Suppressor macrophage (primary cell): ENCODE results near the gene SPOP.
"Not testable (repeated sequence)": the region's sequence is repeated elsewhere in the genome, so short reads cannot be mapped to it uniquely, and the experiment has no call there.

Experiments
- DNase-seq, 4 experiments: peaks; one replicate each; pipeline ENCODE4 v3.0.0-alpha.2; 2020 to 2022
- total RNA-seq, 17 experiments: gene quantifications; one replicate each; lab custom pipeline; 2026; ENCODE audit warnings: mixed read lengths in 6 of 17, inconsistent platforms in 3 of 17; lab: John Stamatoyannopoulos, UW

Gene SPOP
- 20.2 to 43.2 (median 31.6) reads per million in 17 experiments for total RNA-seq

- DNase-seq: peak; percentile 99 to 100 (median 99)
Observed at GRCh38 chr17:49677933-49678847, at the start of gene SPOP. Gene SPOP, minus strand, starts transcription at chr17:49678097. Its CDS starts 55,287 bp downstream, at chr17:49622810.

DNA sequence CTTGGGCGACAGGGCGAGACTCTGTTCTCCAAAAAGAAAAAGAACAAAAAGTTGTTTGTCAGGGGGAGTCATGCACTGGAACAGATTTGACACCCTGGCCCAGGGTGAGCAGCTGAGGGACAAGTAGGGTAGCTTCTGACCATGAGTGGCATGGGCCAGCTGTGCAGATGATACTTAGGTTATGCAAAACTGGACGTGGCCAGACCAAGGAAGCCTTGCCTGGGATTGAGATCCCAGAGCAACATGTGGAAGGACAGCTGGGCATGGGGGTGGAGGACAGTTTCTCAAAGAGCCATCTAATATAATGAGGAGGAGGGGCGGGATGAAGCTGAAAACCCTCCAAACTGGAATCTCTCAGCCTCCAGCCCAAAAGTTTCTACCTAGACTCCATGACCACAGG lies 49.5 kb upstream of the SPOP start:
- no peak for DNase-seq

GRCh38 chr17:49725452-49726130 lies 47.7 kb upstream of the SPOP start:
- no peak for DNase-seq

DNA sequence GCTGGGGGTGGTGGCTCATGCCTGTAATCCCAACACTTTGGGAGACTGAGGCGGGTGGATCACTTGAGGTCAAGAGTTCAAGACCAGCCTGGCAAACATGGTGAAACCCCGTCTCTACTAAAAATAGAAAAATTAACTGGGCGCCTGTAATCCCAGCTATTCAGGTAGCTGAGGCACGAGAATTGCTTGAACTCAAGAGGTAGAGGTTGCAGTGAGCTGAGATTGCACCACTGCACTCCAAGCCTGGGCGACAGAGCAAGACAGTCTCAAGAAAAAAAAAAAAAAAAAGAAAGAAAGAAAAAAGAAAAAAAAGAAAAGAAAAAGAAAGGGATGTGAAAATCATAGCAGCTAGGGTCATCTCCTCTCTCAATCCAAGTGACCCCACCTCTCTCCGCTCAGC lies 46.7 kb upstream of the SPOP start:
- DNase-seq: not testable (repeated sequence)

DNA sequence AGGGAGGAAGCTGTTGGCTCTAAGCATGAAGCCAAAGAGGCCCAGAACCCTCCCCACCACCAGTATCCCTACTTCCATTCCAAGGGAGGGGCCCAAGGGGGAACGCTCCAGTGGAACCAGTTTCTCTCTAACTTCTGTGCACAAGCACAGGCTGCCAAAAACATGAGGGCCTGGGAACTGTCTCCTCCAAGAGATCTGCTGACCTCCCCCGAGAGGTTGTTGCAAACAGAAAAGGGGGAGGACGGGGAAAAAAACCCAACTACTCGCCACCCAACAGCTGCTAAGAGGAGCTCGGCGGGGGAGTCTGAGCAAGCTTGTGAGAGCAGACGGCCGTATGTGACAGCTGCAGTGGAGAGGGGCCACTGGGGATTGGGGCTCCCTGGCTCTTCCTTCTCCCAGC lies 45.5 kb upstream of the SPOP start:
- no peak for DNase-seq

- DNase-seq: no peak
Observed at GRCh38 chr17:49722066-49722465, 44.2 kb upstream of the SPOP start.

- no peak for DNase-seq
Observed at GRCh38 chr17:49717371-49717861, 39.5 kb upstream of the SPOP start.

DNA sequence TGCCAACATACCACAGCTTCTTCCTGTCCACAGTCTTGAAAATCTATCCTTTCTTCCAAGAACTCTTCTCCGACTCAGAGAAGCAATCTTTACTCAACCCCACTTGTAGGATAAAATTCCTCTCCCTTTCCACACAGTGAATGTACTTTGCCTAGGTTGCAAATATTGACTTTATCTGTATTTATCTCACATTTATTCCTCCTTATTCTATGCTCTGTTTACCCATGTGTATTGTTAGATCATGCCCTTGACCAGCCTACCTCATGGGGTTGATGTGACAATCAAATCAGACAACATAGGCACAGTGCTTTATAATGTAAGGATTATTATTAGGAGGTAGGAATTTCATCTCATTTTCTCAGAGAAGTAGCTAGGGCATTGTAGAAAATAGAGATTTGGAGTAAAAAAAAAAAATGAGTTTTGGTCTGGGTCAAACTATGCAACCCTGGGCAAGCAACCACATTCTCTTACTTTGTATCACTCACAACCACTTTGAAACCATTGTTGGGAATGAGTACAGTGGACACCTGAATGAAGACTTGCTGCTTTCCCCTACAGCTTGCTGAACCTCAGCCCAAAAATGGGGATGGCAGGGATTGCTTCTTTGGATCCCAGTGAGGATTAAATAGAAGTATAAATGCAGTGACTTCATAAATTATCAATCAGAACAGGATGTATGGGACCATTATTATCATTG lies 38.9 kb upstream of the SPOP start:
- no peak for DNase-seq

- DNase-seq: no peak
Observed at GRCh38 chr17:49715717-49716279, 37.9 kb upstream of the SPOP start.

- DNase-seq: no peak
Observed at GRCh38 chr17:49715216-49715615, 37.3 kb upstream of the SPOP start.

DNA sequence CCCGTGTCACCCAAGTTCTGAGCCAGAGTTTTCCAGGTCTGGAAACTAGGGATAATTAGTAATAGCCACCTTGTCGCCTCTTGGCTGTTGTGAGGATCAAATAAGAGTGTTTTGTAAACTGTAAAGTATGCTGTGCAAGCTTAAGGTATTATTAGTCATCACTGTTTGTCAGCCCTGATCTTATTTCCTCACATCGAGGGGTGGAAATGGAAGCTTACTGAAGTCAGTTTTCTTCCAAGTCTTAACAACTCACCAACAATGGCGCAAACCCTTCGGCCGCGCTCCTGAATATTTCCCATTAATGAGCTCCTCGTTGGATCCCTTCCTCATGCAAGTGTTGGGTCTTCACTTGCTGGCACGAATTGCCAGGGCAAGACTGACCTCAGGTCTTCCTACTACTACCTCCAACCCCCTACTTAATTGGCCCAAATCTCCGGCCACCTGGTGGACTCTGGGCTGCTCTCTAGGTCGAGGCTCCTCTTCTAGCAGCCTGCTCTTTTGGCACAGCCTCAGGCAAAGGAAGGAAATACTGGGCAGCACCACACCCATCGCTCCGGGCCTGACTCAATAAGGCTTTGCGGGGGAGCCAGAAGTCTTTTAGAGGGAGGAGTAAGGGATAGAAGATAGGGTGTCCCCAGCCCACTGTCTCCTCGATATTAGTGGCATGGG lies 30.8 kb upstream of the SPOP start:
- peak in 2 of 4 experiments; percentile 16 to 26 for DNase-seq

DNA sequence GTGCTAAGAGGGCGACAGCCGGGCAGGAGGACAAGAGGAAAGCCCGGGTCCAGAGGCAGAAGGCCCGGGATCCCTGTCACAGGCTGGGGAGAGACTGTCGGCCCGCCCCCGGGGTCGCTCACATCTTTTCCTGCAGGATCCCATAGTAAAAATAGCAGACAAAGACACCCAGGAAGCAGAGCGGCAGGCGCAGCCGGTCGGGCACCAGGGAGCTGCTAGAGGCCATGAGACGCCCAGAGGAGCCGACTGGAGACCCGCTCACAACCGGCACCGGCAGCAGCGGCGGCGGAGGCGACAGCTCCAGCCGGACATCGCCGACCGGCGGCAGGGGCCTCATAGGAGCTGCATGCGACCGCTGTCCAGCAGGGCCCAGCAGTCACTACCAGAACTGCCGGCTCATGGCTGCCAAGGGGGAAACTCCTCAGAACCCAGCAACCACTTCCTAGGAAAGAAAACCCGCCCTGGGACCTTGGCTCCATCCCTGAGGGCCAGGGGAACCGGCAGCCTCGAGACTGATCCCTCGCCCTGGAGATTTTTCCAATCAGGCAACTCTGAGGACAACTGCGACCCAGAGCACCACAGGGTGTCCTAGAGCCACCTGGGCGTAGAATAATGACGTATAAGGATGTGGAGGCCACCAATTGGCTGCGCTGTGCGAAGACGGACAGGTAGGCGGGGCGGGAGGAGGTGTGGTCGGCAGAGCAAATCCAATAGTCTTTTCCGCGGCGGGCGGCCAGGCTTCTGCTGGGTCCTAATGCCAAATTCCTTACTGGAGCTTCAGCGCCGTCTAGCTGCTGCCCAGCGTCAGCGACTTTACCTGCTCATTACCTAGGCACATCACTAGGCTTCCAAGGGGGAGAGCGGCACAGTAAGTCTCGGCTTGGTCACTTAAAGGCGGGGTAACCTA lies 30.0 kb upstream of the SPOP start, which contains the start of gene SLC35B1:
SLC35B1 (minus strand) TSS at position 357 of the 907 bp plus-strand sequence; CDS start at position 226, 131 bp downstream.
- peak; percentile 99 for DNase-seq

DNA sequence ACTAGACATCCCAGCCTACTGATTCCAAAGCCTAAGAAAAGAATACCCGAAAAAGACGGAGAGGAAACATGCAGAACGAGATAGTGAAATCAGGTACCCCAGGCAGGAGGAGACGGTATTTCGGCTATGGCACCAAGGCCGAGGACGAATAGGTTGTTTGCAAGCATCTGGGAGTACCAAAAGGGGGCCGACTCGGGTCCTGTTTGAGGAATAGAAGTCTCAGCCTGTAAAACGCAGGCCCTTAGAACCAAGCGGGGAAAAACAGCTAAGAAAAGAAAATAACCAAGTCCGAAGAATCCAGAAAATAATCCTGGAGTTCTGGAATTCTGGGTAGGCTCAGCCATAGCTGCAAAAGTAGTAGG lies 29.3 kb upstream of the SPOP start:
- peak in 2 of 4 experiments; percentile 22 to 25 for DNase-seq

- no peak for DNase-seq
Observed at GRCh38 chr17:49705254-49705653, 27.4 kb upstream of the SPOP start.

DNA sequence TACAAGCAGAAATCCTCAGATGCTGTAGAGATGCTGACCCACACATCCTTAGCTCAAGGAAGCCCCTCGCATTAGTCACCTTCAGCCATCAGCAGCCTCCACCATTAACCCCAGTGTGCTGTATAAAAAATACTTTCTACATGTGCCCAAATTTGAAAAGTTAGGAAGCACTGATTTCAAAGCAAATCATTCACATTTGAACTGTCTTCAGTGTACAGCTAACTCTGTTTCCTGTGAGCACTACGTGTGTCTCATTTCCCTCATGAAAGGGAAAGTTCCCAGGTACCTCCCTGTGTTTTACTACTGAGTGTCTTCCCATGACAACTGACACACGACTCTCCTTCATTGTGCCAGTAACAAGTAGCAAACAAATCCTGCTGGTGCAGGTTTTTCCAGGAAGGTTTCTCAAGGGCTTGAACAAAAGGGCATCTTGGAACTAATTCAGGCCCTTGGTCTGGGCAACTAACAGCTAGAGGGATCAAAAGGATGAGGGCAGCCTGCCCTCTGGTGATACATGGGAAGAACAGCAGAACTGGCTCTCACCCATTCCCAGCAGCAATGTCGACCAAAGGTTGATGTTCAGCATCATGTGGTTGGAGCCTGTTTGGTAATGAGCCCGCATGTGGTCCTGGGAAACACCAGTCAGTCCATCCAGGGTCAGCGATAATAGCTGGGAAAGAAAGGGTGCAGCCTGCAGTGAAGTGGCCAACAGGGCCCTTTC lies 25.8 kb upstream of the SPOP start:
- DNase-seq: peak; percentile 53 to 66 (median 58)

DNA sequence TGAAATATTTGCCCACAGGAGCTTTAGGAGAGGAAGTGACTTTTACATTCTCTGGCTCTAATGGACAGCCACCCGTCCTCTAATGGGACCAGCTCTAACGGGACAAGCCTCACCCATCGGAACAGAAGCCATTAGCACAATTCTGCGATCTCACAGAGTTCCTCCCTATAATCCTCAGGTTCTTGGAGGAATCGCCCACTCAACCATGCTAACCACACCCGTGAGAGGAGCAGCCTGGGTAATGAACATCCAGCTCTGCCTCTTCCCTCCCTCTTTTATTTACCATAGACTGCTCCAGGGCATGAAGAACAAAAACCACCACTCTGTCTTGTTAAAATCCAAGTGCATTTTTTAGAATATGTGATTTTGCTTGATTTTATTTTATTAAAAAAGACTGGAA lies 23.1 kb upstream of the SPOP start:
- no peak for DNase-seq

DNA sequence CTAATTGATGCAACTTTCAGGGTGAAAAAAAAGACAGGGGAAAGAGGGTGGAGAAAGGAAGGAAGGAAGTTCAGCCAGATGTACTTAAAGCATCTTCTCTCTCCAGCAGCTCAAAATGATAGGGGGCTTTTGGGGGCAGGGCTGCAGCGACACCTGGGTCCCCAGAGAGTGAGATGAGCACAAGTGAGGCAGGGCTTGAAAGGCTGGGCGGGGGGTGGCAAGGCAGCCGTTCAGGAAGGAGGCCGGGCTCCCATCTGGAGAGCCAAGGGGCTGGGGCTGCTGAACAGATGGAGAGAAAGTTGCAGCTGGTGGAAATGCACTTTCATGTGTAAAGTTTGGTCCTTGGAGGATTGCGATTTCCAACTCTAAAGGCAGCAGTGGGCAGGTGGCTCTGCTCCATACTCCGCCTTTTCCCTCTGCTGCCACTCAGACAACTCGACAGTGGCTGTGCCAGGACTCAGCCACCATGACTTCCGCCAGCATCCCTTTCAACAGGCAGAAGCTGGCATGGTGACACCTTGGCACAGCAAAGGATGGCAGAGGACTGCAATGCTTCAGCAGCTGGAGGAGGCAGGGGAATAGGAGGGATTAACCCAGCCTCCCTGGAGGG lies 22.2 kb upstream of the SPOP start:
- DNase-seq: no peak

GRCh38 chr17:49698005-49698404 lies 20.1 kb upstream of the SPOP start:
- no peak for DNase-seq

GRCh38 chr17:49696233-49696761 lies 18.4 kb upstream of the SPOP start:
- peak; percentile 88 to 95 (median 91) for DNase-seq
